Measurements from ENCODE around the gene OGDH. TPM values are rescaled to one million over a fixed set of nuclear protein-coding genes. Genes with fewer than 3 reads are reported as not detected.

The OGDH gene
- total and polyA plus RNA-seq, 10 of the 15 experiments (the other 5 are each of a cell fraction or from before 2014, with no cell fraction given): 4.1 to 103 (median 48.4) TPM

DNA sequence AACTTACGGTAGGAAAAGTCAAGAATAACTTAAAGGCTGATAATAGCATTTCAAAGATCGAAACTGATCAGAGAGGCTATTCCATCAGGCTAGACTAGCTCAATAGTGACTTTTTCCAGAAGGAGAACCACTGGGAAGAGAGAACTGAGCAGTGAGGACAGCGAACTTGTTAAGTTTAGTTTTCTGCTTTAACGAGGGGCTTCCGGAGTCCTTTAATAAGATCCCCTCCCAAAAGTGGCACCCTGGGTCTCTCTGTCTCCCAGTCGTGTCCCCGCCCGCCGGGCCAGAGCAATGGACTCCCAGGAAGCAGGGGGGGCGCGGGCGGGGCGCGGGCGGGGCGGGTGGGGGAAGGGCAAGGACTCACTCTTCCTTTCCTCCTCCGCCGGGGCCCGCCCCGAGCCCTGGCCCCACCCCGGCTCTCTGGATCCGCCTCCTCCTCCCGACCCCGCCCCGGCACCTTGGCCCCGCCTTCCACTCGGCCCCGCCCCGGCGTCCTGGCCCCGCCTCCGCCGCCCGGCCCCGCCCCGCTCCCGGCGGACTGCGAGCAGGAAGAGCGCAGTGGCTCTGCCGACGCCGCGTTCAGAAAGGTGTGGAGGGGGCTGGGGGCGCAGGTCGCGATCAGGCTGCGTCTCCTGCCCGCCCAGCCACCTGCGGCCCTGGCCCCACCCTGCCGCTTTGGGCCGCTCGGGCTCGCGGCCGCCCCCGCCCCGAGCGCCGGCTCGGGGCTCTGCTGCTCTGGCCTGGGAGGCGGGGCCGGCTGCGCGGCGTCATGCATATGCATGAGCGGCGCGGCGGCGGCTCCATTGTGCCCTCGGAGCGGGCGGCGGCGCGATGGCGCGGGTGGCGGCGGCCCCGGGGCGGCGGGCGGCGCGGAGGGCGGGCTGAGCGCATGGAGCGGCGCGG is 141.9 kb downstream of the OGDH start, which contains the start of gene ZMIZ2 (continued):
- TF ChIP-seq RAD21 (IDR thresholded peaks at IDR 0.05; ENCODE audit: insufficient read depth, low read depth, low read length) (no peak), EGR1 (IDR thresholded peaks at IDR 0.05; ENCODE audit: borderline replicate concordance in 1 of 2, low read depth in 2 of 2, low read length in 2 of 2) (peak; percentile 44 to 99), RELA (IDR thresholded peaks at IDR 0.05; ENCODE audit: borderline replicate concordance, partially characterized antibody) (peak; percentile 80), MEF2B (IDR thresholded peaks at IDR 0.05; ENCODE audit: partially characterized antibody, poor library complexity, severe bottlenecking) (no peak), CEBPZ (IDR thresholded peaks at IDR 0.05; ENCODE audit: low read depth, low read length) (no peak), STAT3 (IDR thresholded peaks at IDR 0.05; ENCODE audit: low read depth, low read length) (no peak), ZBED1 (IDR thresholded peaks at IDR 0.05; ENCODE audit: borderline replicate concordance) (no peak), MYB (IDR thresholded peaks at IDR 0.05; ENCODE audit: borderline replicate concordance, low read depth, low read length) (peak; percentile 73; the same call in 1 of the 2 replicates), USF2 (IDR thresholded peaks at IDR 0.05; ENCODE audit: borderline replicate concordance, low read depth, low read length) (no peak), YBX1 (IDR thresholded peaks at IDR 0.05) (no peak), SP1 (IDR thresholded peaks at IDR 0.05; ENCODE audit: low read depth, low read length) (peak; percentile 71), PKNOX1 (IDR thresholded peaks at IDR 0.05) (no peak), MTA3 (IDR thresholded peaks at IDR 0.05; ENCODE audit: borderline replicate concordance, low read length) (no peak), SIX5 (IDR thresholded peaks at IDR 0.05; ENCODE audit: low read depth, low read length, severe bottlenecking) (peak; percentile 32), POLR2AphosphoS2 (IDR thresholded peaks at IDR 0.05; ENCODE audit: low read depth, low read length) (no peak; the same call in 1 of the 2 replicates), BACH1 (IDR thresholded peaks at IDR 0.05; ENCODE audit: borderline replicate concordance) (peak; percentile 62)
- TF ChIP-seq, protein P1, sequence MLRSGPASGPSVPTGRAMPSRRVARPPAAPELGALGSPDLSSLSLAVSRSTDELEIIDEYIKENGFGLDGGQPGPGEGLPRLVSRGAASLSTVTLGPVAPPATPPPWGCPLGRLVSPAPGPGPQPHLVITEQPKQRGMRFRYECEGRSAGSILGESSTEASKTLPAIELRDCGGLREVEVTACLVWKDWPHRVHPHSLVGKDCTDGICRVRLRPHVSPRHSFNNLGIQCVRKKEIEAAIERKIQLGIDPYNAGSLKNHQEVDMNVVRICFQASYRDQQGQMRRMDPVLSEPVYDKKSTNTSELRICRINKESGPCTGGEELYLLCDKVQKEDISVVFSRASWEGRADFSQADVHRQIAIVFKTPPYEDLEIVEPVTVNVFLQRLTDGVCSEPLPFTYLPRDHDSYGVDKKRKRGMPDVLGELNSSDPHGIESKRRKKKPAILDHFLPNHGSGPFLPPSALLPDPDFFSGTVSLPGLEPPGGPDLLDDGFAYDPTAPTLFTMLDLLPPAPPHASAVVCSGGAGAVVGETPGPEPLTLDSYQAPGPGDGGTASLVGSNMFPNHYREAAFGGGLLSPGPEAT (IDR thresholded peaks at IDR 0.05; ENCODE audit: low read depth): no peak
- TF ChIP-seq, protein P2, sequence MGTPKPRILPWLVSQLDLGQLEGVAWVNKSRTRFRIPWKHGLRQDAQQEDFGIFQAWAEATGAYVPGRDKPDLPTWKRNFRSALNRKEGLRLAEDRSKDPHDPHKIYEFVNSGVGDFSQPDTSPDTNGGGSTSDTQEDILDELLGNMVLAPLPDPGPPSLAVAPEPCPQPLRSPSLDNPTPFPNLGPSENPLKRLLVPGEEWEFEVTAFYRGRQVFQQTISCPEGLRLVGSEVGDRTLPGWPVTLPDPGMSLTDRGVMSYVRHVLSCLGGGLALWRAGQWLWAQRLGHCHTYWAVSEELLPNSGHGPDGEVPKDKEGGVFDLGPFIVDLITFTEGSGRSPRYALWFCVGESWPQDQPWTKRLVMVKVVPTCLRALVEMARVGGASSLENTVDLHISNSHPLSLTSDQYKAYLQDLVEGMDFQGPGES (IDR thresholded peaks at IDR 0.05): no peak
- TF ChIP-seq, protein P3, sequence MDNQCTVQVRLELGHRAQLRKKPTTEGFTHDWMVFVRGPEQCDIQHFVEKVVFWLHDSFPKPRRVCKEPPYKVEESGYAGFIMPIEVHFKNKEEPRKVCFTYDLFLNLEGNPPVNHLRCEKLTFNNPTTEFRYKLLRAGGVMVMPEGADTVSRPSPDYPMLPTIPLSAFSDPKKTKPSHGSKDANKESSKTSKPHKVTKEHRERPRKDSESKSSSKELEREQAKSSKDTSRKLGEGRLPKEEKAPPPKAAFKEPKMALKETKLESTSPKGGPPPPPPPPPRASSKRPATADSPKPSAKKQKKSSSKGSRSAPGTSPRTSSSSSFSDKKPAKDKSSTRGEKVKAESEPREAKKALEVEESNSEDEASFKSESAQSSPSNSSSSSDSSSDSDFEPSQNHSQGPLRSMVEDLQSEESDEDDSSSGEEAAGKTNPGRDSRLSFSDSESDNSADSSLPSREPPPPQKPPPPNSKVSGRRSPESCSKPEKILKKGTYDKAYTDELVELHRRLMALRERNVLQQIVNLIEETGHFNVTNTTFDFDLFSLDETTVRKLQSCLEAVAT (IDR thresholded peaks at IDR 0.05): 0 out of 2 replicates have a peak, but pooled peaks have one; percentile 10
